Progenitor cell of endocrine pancreas (in vitro differentiated cells): ENCODE data around the gene SGK1. TPM values are rescaled to one million over a fixed set of nuclear protein-coding genes. Genes with fewer than 3 reads are reported as not detected.

Experiments used
- DNase-seq: peaks from one replicate; pipeline ENCODE4 v3.0.0; 2021; ENCODE audit warnings: low spot score; ENCODE audit not compliant: unreplicated experiment
- H3K27ac Mint-ChIP-seq: 2 replicates; pipeline ENCODE4 v1.8.0; 2021; ENCODE audit warnings: mild to moderate bottlenecking, moderate library complexity, mixed read lengths
- H3K27me3 Mint-ChIP-seq: 2 replicates; pipeline ENCODE4 v1.8.0; 2021; ENCODE audit warnings: mixed read lengths
- H3K36me3 Mint-ChIP-seq: 2 replicates; pipeline ENCODE4 v1.8.0; 2022; ENCODE audit warnings: mixed read lengths; ENCODE audit not compliant: insufficient read depth
- H3K4me1 Mint-ChIP-seq: 2 replicates; pipeline ENCODE4 v1.8.0; 2021; ENCODE audit warnings: low read depth, mixed read lengths
- H3K4me3 Mint-ChIP-seq: 2 replicates; pipeline ENCODE4 v1.8.0; 2021; ENCODE audit warnings: low read depth, mild to moderate bottlenecking, moderate library complexity, mixed read lengths
- H3K9me3 Mint-ChIP-seq: 2 replicates; pipeline ENCODE4 v1.8.0; 2021; ENCODE audit warnings: low read depth, mixed read lengths
- CTCF ChIP-seq: fragments of 200-600 bp; sonication (generic); IDR thresholded peaks from one replicate; pipeline ENCODE4 v1.5.0; 2021; ENCODE audit warnings: antibody characterized with exemption, mild to moderate bottlenecking; ENCODE audit not compliant: unreplicated experiment
- total RNA-seq: library from RNA; stranded (reverse); gene quantifications from 2 replicates; pipeline ENCODE4 v1.2.1, GENCODE V29; 2021

Gene SGK1
- total RNA-seq, 1 donor from 2014 or later = 13.9 TPM

- Mint-ChIP-seq H3K27ac (no peak overlapping the region), H3K36me3 (no peaks in the 10 kb centered on the region), H3K27me3 (peaks cover 3% of the 10 kb centered on the region), H3K9me3 (peaks cover 3% of the 10 kb centered on the region), H3K4me1 (no peaks in the 10 kb centered on the region), H3K4me3 (no peak overlapping the region)
- DNase-seq = no peak
- no peak for TF ChIP-seq CTCF
Observed at GRCh38 chr6:134291156-134291555, 26.8 kb downstream of the SGK1 start.

GRCh38 chr6:134289204-134289575, 28.7 kb downstream of the SGK1 start:
- Mint-ChIP-seq H3K4me3 (no peak overlapping the region), H3K27me3 (peaks cover 2% of the 10 kb centered on the region), H3K4me1 (no peaks in the 10 kb centered on the region), H3K9me3 (peaks cover 3% of the 10 kb centered on the region), H3K36me3 (peaks cover 1% of the 10 kb centered on the region), H3K27ac (no peak overlapping the region)
- no peak for TF ChIP-seq CTCF
- no peak for DNase-seq

- no peak for TF ChIP-seq CTCF
- H3K36me3 Mint-ChIP-seq = peaks cover 1% of the 10 kb centered on the region
- no peaks in the 10 kb centered on the region for H3K4me1 Mint-ChIP-seq
- no peak overlapping the region for H3K4me3 Mint-ChIP-seq
- H3K27ac Mint-ChIP-seq = no peak overlapping the region
- no peak for DNase-seq
- no peaks in the 10 kb centered on the region for H3K27me3 Mint-ChIP-seq
- H3K9me3 Mint-ChIP-seq = peaks cover 3% of the 10 kb centered on the region
Observed at GRCh38 chr6:134288538-134289203, 29.2 kb downstream of the SGK1 start.

GRCh38 chr6:134287859-134288537, 29.9 kb downstream of the SGK1 start:
- Mint-ChIP-seq H3K4me3 (no peak overlapping the region), H3K4me1 (no peaks in the 10 kb centered on the region), H3K9me3 (peaks cover 3% of the 10 kb centered on the region), H3K27me3 (no peaks in the 10 kb centered on the region), H3K27ac (no peak overlapping the region), H3K36me3 (peaks cover 1% of the 10 kb centered on the region)
- no peak for DNase-seq
- no peak for TF ChIP-seq CTCF

- Mint-ChIP-seq H3K27me3 (no peaks in the 10 kb centered on the region), H3K4me3 (no peak overlapping the region), H3K27ac (no peak overlapping the region), H3K36me3 (peaks cover 1% of the 10 kb centered on the region), H3K4me1 (no peaks in the 10 kb centered on the region), H3K9me3 (no peaks in the 10 kb centered on the region)
- DNase-seq = no peak
- no peak for TF ChIP-seq CTCF
Observed at GRCh38 chr6:134282816-134283215, 35.1 kb downstream of the SGK1 start.
